AG09309 (cell line): ENCODE measurements around the gene COL23A1.

Source experiments
- DNase-seq: peaks from one replicate; pipeline ENCODE4 v3.0.0-alpha.2; 2010; ENCODE audit warnings: low read depth
- H3K4me3 ChIP-seq: 2 replicates; pipeline ENCODE4 v1.5.1; 2011; ENCODE audit warnings: mild to moderate bottlenecking, low read depth, low read length, moderate library complexity; ENCODE audit not compliant: control insufficient read depth
- TF ChIP-seq, protein P1 (sequence below): IDR thresholded peaks from 2 replicates; pipeline ENCODE4 v1.5.1; 2011; ENCODE audit warnings: mild to moderate bottlenecking, low read depth, low read length, inconsistent platforms; ENCODE audit not compliant: insufficient read depth, control insufficient read depth; ENCODE audit errors: missing control alignments

The COL23A1 gene

DNA sequence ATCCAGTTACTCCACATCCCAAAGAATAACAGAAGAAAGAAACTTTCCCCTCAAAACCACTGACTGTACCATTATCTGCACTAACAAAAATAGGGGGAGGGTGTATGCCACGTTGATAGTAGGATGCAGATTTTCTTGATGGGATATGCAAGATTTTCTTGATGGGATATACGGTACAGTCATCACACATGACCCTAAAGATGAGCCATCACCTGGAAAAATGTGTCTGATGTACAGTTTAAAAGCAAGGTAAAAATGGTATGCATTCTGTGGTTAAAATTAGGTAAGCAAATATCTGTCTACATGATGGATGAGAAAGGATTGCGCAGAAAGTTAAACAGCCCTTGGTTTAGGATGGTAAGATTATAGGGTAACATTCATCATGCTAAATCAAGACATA is 8.6 kb downstream of the COL23A1 start:
- TF ChIP-seq, protein P1, sequence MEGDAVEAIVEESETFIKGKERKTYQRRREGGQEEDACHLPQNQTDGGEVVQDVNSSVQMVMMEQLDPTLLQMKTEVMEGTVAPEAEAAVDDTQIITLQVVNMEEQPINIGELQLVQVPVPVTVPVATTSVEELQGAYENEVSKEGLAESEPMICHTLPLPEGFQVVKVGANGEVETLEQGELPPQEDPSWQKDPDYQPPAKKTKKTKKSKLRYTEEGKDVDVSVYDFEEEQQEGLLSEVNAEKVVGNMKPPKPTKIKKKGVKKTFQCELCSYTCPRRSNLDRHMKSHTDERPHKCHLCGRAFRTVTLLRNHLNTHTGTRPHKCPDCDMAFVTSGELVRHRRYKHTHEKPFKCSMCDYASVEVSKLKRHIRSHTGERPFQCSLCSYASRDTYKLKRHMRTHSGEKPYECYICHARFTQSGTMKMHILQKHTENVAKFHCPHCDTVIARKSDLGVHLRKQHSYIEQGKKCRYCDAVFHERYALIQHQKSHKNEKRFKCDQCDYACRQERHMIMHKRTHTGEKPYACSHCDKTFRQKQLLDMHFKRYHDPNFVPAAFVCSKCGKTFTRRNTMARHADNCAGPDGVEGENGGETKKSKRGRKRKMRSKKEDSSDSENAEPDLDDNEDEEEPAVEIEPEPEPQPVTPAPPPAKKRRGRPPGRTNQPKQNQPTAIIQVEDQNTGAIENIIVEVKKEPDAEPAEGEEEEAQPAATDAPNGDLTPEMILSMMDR: no peak
- no peak for DNase-seq

DNA sequence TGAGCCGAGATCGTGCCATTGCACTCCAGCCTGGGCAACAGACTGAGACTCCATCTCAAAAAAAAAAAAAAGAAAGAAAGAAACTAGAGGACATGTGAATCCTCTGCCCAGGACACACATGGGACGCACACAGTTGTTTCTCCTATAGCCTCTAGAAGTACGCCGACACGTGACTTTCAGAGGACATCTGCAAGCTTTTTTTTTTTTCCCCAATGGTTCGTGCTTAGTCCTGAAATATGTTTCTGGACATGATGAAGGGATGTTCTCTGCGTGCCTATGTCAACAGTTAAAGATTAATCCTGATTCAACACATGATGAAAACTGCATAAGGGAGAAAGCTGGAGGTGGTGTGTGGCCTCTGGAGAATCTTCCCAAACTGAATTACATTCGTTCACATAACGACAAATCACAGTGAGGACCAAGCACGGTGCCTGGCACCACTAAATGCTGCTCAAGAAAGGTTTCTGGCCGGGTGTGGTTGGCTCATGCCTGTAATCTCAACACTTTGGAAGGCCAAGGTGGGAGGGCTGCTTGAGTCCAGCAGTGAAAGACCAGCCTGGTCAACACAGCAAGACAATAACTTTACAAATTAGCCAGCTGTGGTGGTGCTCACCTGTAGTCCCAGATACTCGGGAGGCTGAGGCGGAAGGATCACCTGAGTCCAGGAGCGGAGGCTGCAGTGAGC is 9.8 kb downstream of the COL23A1 start:
- no peak for DNase-seq
- no peak overlapping the region for H3K4me3 ChIP-seq
- TF ChIP-seq, protein P1: no peak

More for the DNA sequence above, 8.6 kb downstream of the COL23A1 start:
- no peak overlapping the region for H3K4me3 ChIP-seq

DNA sequence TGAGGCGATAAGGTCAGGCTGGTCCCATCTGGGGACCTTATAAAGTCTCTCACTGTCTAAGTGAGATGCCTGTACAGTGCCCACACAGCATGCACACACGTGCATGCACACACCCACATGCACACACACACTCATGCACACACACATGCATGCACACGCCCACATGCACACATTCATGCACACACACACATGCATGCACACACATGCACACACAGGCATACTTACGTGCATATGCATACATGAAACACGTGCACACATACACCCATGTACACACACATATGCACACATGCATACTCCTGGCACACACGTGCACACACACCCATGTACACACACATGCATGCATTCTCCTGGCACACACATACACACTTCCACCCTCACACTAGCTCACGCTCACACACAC is 12.2 kb downstream of the COL23A1 start:
- TF ChIP-seq, protein P1: no peak
- H3K4me3 ChIP-seq: no peak overlapping the region
- no peak for DNase-seq

DNA sequence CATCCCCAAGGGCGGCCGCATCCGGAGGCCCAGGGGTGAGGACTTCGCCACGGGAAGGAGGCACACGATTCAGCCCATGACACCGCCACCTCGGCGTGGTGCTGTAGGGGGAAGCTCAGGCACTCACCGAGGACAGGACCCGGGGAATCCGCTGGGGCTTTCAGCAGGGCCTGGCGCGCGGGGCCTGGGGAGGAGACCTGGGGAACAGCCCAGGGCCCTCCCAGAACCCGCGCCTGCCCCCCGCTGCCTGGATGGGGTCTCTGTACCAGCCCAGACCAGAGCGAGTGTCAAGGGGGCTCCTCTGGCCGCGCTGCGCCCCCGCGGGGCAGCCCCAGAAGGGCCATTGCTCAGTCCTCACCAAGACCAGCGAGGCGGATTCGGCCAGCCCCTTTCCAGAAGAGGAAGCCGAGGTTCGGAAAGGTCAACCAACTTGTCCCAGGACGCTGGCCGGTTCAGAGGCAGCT is 12.8 kb downstream of the COL23A1 start:
- H3K4me3 ChIP-seq: no peak overlapping the region
- TF ChIP-seq, protein P1: no peak
- no peak for DNase-seq

DNA sequence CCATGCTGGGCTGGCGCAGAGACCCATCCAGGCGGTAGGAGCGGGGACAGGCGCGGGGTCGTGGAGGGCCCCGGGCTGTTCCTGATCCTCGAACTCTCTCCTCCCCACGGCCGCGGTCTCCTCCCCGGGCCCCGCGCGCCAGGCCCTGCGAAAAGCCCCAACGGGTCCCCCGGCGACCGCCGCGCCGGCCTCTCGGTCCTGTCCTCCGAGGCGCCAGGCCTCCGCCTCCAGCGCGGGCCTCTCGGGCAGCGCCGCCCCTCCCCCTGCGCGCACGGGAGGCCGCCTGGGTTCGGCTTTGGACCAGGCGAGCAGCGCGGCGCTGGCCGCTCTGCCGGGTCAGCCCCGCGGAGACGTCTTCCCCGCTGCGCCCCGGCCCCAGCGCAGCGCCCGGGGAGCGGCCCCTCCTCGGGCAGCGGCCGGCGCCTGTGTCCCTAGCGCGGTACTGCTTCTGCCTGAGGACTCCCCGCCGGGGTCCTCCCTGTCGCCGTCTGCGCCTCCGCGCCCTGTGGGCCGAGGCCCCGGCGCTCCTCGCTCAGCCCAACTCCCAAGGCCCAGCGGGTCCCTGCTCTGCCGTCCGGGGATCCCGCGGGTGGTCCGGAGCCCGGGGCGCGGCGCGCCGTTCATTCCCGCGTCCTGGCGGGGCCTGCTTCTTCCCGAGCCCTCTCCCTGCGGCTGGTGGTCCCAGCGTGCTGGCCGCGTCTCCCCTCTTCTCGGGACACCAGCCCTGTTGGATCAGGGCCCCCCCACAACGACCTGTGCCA is 13.4 kb downstream of the COL23A1 start:
- TF ChIP-seq, protein P1: no peak
- DNase-seq: no peak
- no peak overlapping the region for H3K4me3 ChIP-seq

DNA sequence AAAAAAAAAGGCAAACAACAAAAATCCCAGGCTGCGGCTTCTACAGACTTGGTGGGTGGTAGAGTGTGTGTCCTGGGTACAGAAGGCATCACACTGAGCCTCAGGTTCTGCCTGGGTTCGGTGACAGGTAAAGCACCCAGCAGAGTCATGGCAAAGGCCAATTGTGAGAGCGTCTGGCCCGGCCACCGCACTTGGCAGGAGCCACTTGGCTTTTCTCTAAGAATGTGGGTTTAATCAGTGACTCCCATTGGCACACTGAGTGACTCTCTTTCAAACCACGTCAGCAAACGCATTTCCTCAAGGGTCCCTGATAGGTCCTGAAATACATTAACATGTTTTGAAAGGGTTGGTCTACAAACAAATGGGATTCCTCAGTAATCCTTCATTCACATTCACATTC is 17.0 kb downstream of the COL23A1 start:
- H3K4me3 ChIP-seq: no peak overlapping the region
- DNase-seq: no peak
- TF ChIP-seq, protein P1: no peak
